ENCODE measurements around the gene ATP2B2.

ATP2B2 gene

GRCh38 chr3:10515396-10515795 lies 10.0 kb upstream of the ATP2B2 start:
- DNase-seq = no peak
- Histone ChIP-seq H2BK5ac (ENCODE audit: low read depth, low read length, poor library complexity, severe bottlenecking) (no peak overlapping the region), H3K9ac (ENCODE audit: low read length) (no peak overlapping the region), H2BK12ac (ENCODE audit: low read length in 2 of 2) (no peak overlapping the region), H3K4me1 (ENCODE audit: control insufficient read depth, insufficient read depth, low read depth, low read length) (peaks cover 21% of the 10 kb centered on the region), H4K8ac (ENCODE audit: low read length) (no peak overlapping the region), H2AK5ac (ENCODE audit: low read length, severe bottlenecking) (no peak overlapping the region), H3K4ac (ENCODE audit: low read depth in 1 of 2, low read length in 2 of 2) (no peak overlapping the region), H3K27ac (ENCODE audit: low read length, poor library complexity, severe bottlenecking) (no peak overlapping the region), H3K23ac (ENCODE audit: low read length in 2 of 2) (no peak overlapping the region), H3K36me3 (ENCODE audit: control insufficient read depth in 1 of 2, insufficient read depth in 2 of 2, low read depth in 1 of 2, low read length in 2 of 2) (no peaks in the 10 kb centered on the region), H2BK120ac (ENCODE audit: low read depth, low read length) (no peak overlapping the region), H4K91ac (ENCODE audit: low read length) (no peak overlapping the region), H2AFZ (ENCODE audit: low read depth, low read length) (no peak overlapping the region), H3K14ac (ENCODE audit: low read length in 2 of 2) (no peak overlapping the region), H2BK15ac (ENCODE audit: low read depth, poor library complexity, severe bottlenecking) (no peak overlapping the region), H3K4me2 (ENCODE audit: low read length, poor library complexity, severe bottlenecking) (no peak overlapping the region), H3K79me1 (replicated peaks; ENCODE audit: low read length, poor library complexity, severe bottlenecking) (no peaks in the 10 kb centered on the region), H3K9me3 (ENCODE audit: control insufficient read depth, low read length) (no peaks in the 10 kb centered on the region), H3K27me3 (ENCODE audit: control insufficient read depth in 1 of 2, insufficient read depth in 1 of 2, low read length in 2 of 2) (peaks cover 0 to 94% of the 10 kb centered on the region in 2 experiments), H3K18ac (ENCODE audit: low read depth in 1 of 2, low read length in 2 of 2) (no peak overlapping the region), H3K4me3 (ENCODE audit: insufficient read depth in 1 of 2, low read depth in 1 of 2, low read length in 2 of 2) (no peak overlapping the region)
- 89% methylated on average over 3 of the region's 3 CpGs for WGBS

GRCh38 chr3:10514407-10515069 lies 9.2 kb upstream of the ATP2B2 start:
- H3K4me3 ChIP-seq (ENCODE audit: insufficient read depth in 1 of 2, low read depth in 1 of 2, low read length in 2 of 2) = no peak overlapping the region

GRCh38 chr3:10513306-10513705 lies 7.9 kb upstream of the ATP2B2 start:
- no peak overlapping the region for H3K9ac ChIP-seq (ENCODE audit: low read length)
- no peak overlapping the region for H3K4ac ChIP-seq (ENCODE audit: low read depth in 1 of 2, low read length in 2 of 2)
- no peak overlapping the region for H2BK12ac ChIP-seq (ENCODE audit: low read length in 2 of 2)
- H3K27ac ChIP-seq (ENCODE audit: low read length, poor library complexity, severe bottlenecking) = no peak overlapping the region
- no peaks in the 10 kb centered on the region for H3K9me3 ChIP-seq (ENCODE audit: control insufficient read depth, low read length)
- H3K4me3 ChIP-seq (ENCODE audit: insufficient read depth in 1 of 2, low read depth in 1 of 2, low read length in 2 of 2) = no peak overlapping the region
- no peak overlapping the region for H3K14ac ChIP-seq (ENCODE audit: low read length in 2 of 2)
- no peak overlapping the region for H3K23ac ChIP-seq (ENCODE audit: low read length in 2 of 2)
- no peak overlapping the region for H2BK15ac ChIP-seq (ENCODE audit: low read depth, poor library complexity, severe bottlenecking)
- DNase-seq = no peak
- H2BK5ac ChIP-seq (ENCODE audit: low read depth, low read length, poor library complexity, severe bottlenecking) = no peak overlapping the region
- peaks cover 5 to 93% of the 10 kb centered on the region in 2 experiments for H3K27me3 ChIP-seq (ENCODE audit: control insufficient read depth in 1 of 2, insufficient read depth in 1 of 2, low read length in 2 of 2)
- no peak overlapping the region for H2AFZ ChIP-seq (ENCODE audit: low read depth, low read length)
- H2AK5ac ChIP-seq (ENCODE audit: low read length, severe bottlenecking) = no peak overlapping the region
- 87% methylated on average over 8 of the region's 8 CpGs for WGBS
- H4K91ac ChIP-seq (ENCODE audit: low read length) = no peak overlapping the region
- no peak overlapping the region for H3K18ac ChIP-seq (ENCODE audit: low read depth in 1 of 2, low read length in 2 of 2)
- peaks cover 15% of the 10 kb centered on the region for H3K4me1 ChIP-seq (ENCODE audit: control insufficient read depth, insufficient read depth, low read depth, low read length)
- no peaks in the 10 kb centered on the region for H3K79me1 ChIP-seq (replicated peaks; ENCODE audit: low read length, poor library complexity, severe bottlenecking)
- H2BK120ac ChIP-seq (ENCODE audit: low read depth, low read length) = no peak overlapping the region
- no peak overlapping the region for H3K4me2 ChIP-seq (ENCODE audit: low read length, poor library complexity, severe bottlenecking)
- H3K36me3 ChIP-seq (ENCODE audit: control insufficient read depth in 1 of 2, insufficient read depth in 2 of 2, low read depth in 1 of 2, low read length in 2 of 2) = no peaks in the 10 kb centered on the region
- no peak overlapping the region for H4K8ac ChIP-seq (ENCODE audit: low read length)

More at GRCh38 chr3:10514407-10515069, 9.2 kb upstream of the ATP2B2 start:
- no peak overlapping the region for H3K4me2 ChIP-seq (ENCODE audit: low read length, poor library complexity, severe bottlenecking)
- H3K36me3 ChIP-seq (ENCODE audit: control insufficient read depth in 1 of 2, insufficient read depth in 2 of 2, low read depth in 1 of 2, low read length in 2 of 2) = no peaks in the 10 kb centered on the region
- no peak overlapping the region for H2BK5ac ChIP-seq (ENCODE audit: low read depth, low read length, poor library complexity, severe bottlenecking)
- H2BK120ac ChIP-seq (ENCODE audit: low read depth, low read length) = no peak overlapping the region
- no peaks in the 10 kb centered on the region for H3K79me1 ChIP-seq (replicated peaks; ENCODE audit: low read length, poor library complexity, severe bottlenecking)
- no peak for DNase-seq
- no peak overlapping the region for H3K14ac ChIP-seq (ENCODE audit: low read length in 2 of 2)
- H3K27me3 ChIP-seq (ENCODE audit: control insufficient read depth in 1 of 2, insufficient read depth in 1 of 2, low read length in 2 of 2) = peaks cover 0 to 95% of the 10 kb centered on the region in 2 experiments
- no peaks in the 10 kb centered on the region for H3K9me3 ChIP-seq (ENCODE audit: control insufficient read depth, low read length)
- H3K18ac ChIP-seq (ENCODE audit: low read depth in 1 of 2, low read length in 2 of 2) = no peak overlapping the region
- H3K27ac ChIP-seq (ENCODE audit: low read length, poor library complexity, severe bottlenecking) = no peak overlapping the region
- WGBS = 76% methylated on average over 8 of the region's 8 CpGs
- no peak overlapping the region for H2AFZ ChIP-seq (ENCODE audit: low read depth, low read length)
- H2AK5ac ChIP-seq (ENCODE audit: low read length, severe bottlenecking) = no peak overlapping the region
- no peak overlapping the region for H4K91ac ChIP-seq (ENCODE audit: low read length)
- H3K4me1 ChIP-seq (ENCODE audit: control insufficient read depth, insufficient read depth, low read depth, low read length) = peaks cover 21% of the 10 kb centered on the region
- no peak overlapping the region for H2BK12ac ChIP-seq (ENCODE audit: low read length in 2 of 2)
- H3K4ac ChIP-seq (ENCODE audit: low read depth in 1 of 2, low read length in 2 of 2) = no peak overlapping the region
- H3K23ac ChIP-seq (ENCODE audit: low read length in 2 of 2) = no peak overlapping the region
- no peak overlapping the region for H3K9ac ChIP-seq (ENCODE audit: low read length)
- no peak overlapping the region for H2BK15ac ChIP-seq (ENCODE audit: low read depth, poor library complexity, severe bottlenecking)
- no peak overlapping the region for H4K8ac ChIP-seq (ENCODE audit: low read length)

- 76% methylated on average over 6 of the region's 6 CpGs for WGBS
- H3K18ac ChIP-seq (ENCODE audit: low read depth in 1 of 2, low read length in 2 of 2) = no peak overlapping the region
These were observed 7.3 kb upstream of the ATP2B2 start for GRCh38 chr3:10512687-10513086.

More at GRCh38 chr3:10512687-10513086, 7.3 kb upstream of the ATP2B2 start:
- H3K4me1 ChIP-seq (ENCODE audit: control insufficient read depth, insufficient read depth, low read depth, low read length) = peaks cover 11% of the 10 kb centered on the region
- H4K91ac ChIP-seq (ENCODE audit: low read length) = no peak overlapping the region
- no peaks in the 10 kb centered on the region for H3K36me3 ChIP-seq (ENCODE audit: control insufficient read depth in 1 of 2, insufficient read depth in 2 of 2, low read depth in 1 of 2, low read length in 2 of 2)
- H3K14ac ChIP-seq (ENCODE audit: low read length in 2 of 2) = no peak overlapping the region
- no peak overlapping the region for H2BK15ac ChIP-seq (ENCODE audit: low read depth, poor library complexity, severe bottlenecking)
- no peak overlapping the region for H2BK120ac ChIP-seq (ENCODE audit: low read depth, low read length)
- H4K8ac ChIP-seq (ENCODE audit: low read length) = no peak overlapping the region
- H3K27ac ChIP-seq (ENCODE audit: low read length, poor library complexity, severe bottlenecking) = no peak overlapping the region
- H2AK5ac ChIP-seq (ENCODE audit: low read length, severe bottlenecking) = no peak overlapping the region
- H3K9ac ChIP-seq (ENCODE audit: low read length) = no peak overlapping the region
- H3K9me3 ChIP-seq (ENCODE audit: control insufficient read depth, low read length) = no peaks in the 10 kb centered on the region
- H2BK12ac ChIP-seq (ENCODE audit: low read length in 2 of 2) = no peak overlapping the region
- H3K27me3 ChIP-seq (ENCODE audit: control insufficient read depth in 1 of 2, insufficient read depth in 1 of 2, low read length in 2 of 2) = peaks cover 5 to 93% of the 10 kb centered on the region in 2 experiments
- H2BK5ac ChIP-seq (ENCODE audit: low read depth, low read length, poor library complexity, severe bottlenecking) = no peak overlapping the region
- no peak overlapping the region for H3K23ac ChIP-seq (ENCODE audit: low read length in 2 of 2)
- no peak overlapping the region for H3K4me3 ChIP-seq (ENCODE audit: insufficient read depth in 1 of 2, low read depth in 1 of 2, low read length in 2 of 2)
- H3K4me2 ChIP-seq (ENCODE audit: low read length, poor library complexity, severe bottlenecking) = no peak overlapping the region
- no peaks in the 10 kb centered on the region for H3K79me1 ChIP-seq (replicated peaks; ENCODE audit: low read length, poor library complexity, severe bottlenecking)
- no peak overlapping the region for H3K4ac ChIP-seq (ENCODE audit: low read depth in 1 of 2, low read length in 2 of 2)
- DNase-seq = no peak
- H2AFZ ChIP-seq (ENCODE audit: low read depth, low read length) = no peak overlapping the region
